GM12874 (cell line): Measurements from ENCODE around the gene ABI3BP.

Source experiments
- TF ChIP-seq, protein P1 (sequence below): IDR thresholded peaks from 2 replicates; pipeline ENCODE4 v1.5.1; 2011; ENCODE audit warnings: low read depth, mild to moderate bottlenecking, control low read depth, low read length, moderate library complexity; ENCODE audit not compliant: insufficient read depth

ABI3BP gene

GRCh38 chr3:100932491-100932890 lies 60.7 kb downstream of the ABI3BP start:
- TF ChIP-seq, protein P1, sequence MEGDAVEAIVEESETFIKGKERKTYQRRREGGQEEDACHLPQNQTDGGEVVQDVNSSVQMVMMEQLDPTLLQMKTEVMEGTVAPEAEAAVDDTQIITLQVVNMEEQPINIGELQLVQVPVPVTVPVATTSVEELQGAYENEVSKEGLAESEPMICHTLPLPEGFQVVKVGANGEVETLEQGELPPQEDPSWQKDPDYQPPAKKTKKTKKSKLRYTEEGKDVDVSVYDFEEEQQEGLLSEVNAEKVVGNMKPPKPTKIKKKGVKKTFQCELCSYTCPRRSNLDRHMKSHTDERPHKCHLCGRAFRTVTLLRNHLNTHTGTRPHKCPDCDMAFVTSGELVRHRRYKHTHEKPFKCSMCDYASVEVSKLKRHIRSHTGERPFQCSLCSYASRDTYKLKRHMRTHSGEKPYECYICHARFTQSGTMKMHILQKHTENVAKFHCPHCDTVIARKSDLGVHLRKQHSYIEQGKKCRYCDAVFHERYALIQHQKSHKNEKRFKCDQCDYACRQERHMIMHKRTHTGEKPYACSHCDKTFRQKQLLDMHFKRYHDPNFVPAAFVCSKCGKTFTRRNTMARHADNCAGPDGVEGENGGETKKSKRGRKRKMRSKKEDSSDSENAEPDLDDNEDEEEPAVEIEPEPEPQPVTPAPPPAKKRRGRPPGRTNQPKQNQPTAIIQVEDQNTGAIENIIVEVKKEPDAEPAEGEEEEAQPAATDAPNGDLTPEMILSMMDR: no peak

- TF ChIP-seq, protein P1: no peak
Measured at GRCh38 chr3:100928638-100929428, 64.4 kb downstream of the ABI3BP start.

- TF ChIP-seq, protein P1: no peak
Measured at GRCh38 chr3:100927775-100928174, 65.4 kb downstream of the ABI3BP start.

DNA sequence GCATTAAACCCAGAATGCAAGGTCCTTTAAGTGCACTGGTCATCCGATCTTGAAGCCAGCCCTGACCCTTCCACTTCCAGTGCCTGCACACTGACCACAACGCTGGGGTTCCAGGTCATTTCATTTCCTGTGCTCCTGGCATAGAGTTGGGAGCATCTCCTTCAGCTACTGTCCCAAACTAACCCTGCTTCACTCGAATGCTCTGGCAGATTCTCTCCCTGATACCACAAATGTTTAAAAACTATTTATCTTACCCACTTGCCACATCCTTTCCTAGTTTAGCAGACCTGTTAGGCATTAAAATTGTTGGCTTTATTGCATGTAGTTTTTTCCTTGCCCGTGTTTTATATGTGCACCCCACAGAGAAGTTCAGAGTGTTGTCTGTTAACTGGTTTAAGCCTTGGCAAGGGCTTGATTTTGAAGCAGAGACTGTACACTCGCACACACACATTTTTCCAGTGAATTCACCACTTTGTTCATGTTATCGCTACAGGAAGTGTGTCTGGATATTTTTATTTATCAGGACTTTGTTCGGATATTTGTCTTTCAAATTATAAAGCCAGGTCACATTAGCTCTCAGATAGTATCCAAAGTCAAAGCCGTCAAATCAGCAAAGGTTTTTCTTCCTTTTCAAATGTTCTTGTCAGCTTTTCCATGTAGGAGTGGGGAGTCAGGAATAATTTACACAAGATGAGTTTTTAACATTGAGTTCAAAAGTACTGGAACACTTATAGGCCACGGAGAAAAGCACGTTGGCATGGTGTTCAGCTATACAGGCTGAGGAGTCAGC lies 77.3 kb downstream of the ABI3BP start:
- TF ChIP-seq, protein P1: no peak

- TF ChIP-seq, protein P1: no peak
Measured at GRCh38 chr3:100913870-100914648, 79.2 kb downstream of the ABI3BP start.

GRCh38 chr3:100912976-100913545 lies 80.2 kb downstream of the ABI3BP start:
- TF ChIP-seq, protein P1: no peak
